Measurements from ENCODE around the gene RASGRF2. TPM values are rescaled to one million over a fixed set of nuclear protein-coding genes. Genes with fewer than 3 reads are reported as not detected.

Gene RASGRF2
- total RNA-seq, 1 experiment from 2014 or later, result not detected

DNA sequence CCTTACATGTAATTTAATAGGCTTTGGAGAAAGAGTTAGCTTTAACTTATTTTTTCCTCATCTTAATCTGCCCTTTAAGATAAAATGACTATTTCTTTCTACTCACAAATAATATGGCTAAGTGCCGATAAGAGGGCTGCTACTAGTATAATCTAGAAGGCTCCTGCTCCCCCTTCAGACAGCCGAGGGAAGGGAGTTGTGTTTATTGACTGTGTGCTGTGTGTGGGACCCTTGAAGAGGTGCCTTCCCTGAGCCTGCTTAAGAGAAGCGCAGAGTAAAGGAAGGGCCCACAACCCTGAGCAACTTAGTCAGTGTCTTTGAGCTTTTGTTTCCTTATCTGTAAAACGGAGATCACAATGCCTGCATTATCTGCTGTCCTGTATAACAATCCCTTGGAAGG lies 244.9 kb downstream of the RASGRF2 start:
- TF ChIP-seq, protein P1, sequence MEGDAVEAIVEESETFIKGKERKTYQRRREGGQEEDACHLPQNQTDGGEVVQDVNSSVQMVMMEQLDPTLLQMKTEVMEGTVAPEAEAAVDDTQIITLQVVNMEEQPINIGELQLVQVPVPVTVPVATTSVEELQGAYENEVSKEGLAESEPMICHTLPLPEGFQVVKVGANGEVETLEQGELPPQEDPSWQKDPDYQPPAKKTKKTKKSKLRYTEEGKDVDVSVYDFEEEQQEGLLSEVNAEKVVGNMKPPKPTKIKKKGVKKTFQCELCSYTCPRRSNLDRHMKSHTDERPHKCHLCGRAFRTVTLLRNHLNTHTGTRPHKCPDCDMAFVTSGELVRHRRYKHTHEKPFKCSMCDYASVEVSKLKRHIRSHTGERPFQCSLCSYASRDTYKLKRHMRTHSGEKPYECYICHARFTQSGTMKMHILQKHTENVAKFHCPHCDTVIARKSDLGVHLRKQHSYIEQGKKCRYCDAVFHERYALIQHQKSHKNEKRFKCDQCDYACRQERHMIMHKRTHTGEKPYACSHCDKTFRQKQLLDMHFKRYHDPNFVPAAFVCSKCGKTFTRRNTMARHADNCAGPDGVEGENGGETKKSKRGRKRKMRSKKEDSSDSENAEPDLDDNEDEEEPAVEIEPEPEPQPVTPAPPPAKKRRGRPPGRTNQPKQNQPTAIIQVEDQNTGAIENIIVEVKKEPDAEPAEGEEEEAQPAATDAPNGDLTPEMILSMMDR (IDR thresholded peaks at IDR 0.05; ENCODE audit: unreplicated experiment), result no peak
- BruUV-seq (replicated peaks), result no TSS peak
- intact Hi-C loops (cut with micrococcal nuclease), result no loop called here
- no peak for DNase-seq (ENCODE audit: unreplicated experiment)
- Mint-ChIP-seq H3K36me3 (ENCODE audit: insufficient read depth, unreplicated experiment) (no peaks in the 10 kb centered on the region), H3K9me3 (ENCODE audit: unreplicated experiment) (no peaks in the 10 kb centered on the region), H3K4me1 (ENCODE audit: insufficient read depth, unreplicated experiment) (no peaks in the 10 kb centered on the region), H3K27ac (ENCODE audit: low read depth, unreplicated experiment) (no peak overlapping the region), H3K4me3 (ENCODE audit: unreplicated experiment) (no peak overlapping the region), H3K27me3 (ENCODE audit: insufficient read depth, unreplicated experiment) (peaks cover 12% of the 10 kb centered on the region)
- POLR2A ChIA-PET, result no interaction called here
- CTCF ChIA-PET, result interaction anchor here (1.7 to 3.8 kb wide), 2 partner anchors 11 to 94 kb away, joined by 7 to 28 read pairs; no protein-coding TSS in a partner anchor

DNA sequence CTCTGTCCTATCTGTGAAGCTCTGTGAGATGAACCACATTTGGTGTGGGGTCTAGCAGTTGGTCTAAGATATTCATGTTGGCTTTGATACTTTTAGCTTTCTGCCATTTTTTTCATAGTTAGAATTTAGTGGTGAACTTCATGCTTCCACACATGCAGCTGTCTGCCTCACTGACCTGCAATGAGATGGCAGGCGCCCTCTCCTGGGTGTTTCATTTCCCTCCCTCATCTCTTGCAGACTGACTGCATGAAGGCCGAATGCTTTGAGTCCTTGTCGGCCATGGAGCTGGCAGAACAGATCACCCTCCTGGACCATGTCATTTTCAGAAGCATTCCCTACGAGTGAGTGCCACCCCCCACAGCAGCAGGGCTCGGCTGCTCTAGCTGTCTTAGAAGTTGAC lies 246.8 kb downstream of the RASGRF2 start:
- no peak overlapping the region for H3K27ac Mint-ChIP-seq (ENCODE audit: low read depth, unreplicated experiment)
- BruUV-seq (replicated peaks), result no TSS peak
- CTCF ChIA-PET, result interaction anchor here (0.8 to 3.8 kb wide), 5 partner anchors 12 to 93 kb away, joined by 3 to 28 read pairs (median 3); no protein-coding TSS in a partner anchor
- POLR2A ChIA-PET, result no interaction called here
- TF ChIP-seq, protein P1 (IDR thresholded peaks at IDR 0.05; ENCODE audit: unreplicated experiment), result peak; percentile 8
- no peaks in the 10 kb centered on the region for H3K4me1 Mint-ChIP-seq (ENCODE audit: insufficient read depth, unreplicated experiment)
- no peak overlapping the region for H3K4me3 Mint-ChIP-seq (ENCODE audit: unreplicated experiment)
- intact Hi-C loops (cut with micrococcal nuclease), result no loop called here
- H3K9me3 Mint-ChIP-seq (ENCODE audit: unreplicated experiment), result no peaks in the 10 kb centered on the region
- peak; percentile 8 for DNase-seq (ENCODE audit: unreplicated experiment)
- no peaks in the 10 kb centered on the region for H3K27me3 Mint-ChIP-seq (ENCODE audit: insufficient read depth, unreplicated experiment)
- no peaks in the 10 kb centered on the region for H3K36me3 Mint-ChIP-seq (ENCODE audit: insufficient read depth, unreplicated experiment)

DNA sequence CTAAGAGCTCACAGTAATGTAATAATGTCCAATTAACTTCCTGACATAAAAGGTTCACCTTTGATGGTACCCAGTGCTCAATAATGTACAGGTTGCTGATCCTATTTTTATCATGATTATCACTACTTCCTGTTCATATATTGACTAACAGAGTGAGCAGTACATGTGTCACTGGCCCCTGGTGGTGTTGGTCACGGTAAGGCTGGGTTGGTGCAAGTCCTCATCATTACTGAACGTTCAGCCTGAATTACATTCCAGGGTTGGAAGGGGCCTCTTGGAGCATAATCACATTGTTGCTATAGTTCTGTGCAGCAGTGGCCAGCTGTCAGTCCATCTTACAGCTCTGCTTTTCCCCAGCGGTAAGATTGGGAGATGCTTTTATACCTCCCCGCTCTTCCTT lies 248.7 kb downstream of the RASGRF2 start:
- ChIA-PET POLR2A (no interaction called here), CTCF (no interaction called here)
- Mint-ChIP-seq H3K27ac (ENCODE audit: low read depth, unreplicated experiment) (no peak overlapping the region), H3K27me3 (ENCODE audit: insufficient read depth, unreplicated experiment) (no peaks in the 10 kb centered on the region), H3K36me3 (ENCODE audit: insufficient read depth, unreplicated experiment) (no peaks in the 10 kb centered on the region), H3K4me3 (ENCODE audit: unreplicated experiment) (no peak overlapping the region), H3K9me3 (ENCODE audit: unreplicated experiment) (no peaks in the 10 kb centered on the region), H3K4me1 (ENCODE audit: insufficient read depth, unreplicated experiment) (no peaks in the 10 kb centered on the region)
- BruUV-seq (replicated peaks), result no TSS peak
- TF ChIP-seq, protein P1 (IDR thresholded peaks at IDR 0.05; ENCODE audit: unreplicated experiment), result no peak
- no peak for DNase-seq (ENCODE audit: unreplicated experiment)
- intact Hi-C loops (cut with micrococcal nuclease), result no loop called here

DNA sequence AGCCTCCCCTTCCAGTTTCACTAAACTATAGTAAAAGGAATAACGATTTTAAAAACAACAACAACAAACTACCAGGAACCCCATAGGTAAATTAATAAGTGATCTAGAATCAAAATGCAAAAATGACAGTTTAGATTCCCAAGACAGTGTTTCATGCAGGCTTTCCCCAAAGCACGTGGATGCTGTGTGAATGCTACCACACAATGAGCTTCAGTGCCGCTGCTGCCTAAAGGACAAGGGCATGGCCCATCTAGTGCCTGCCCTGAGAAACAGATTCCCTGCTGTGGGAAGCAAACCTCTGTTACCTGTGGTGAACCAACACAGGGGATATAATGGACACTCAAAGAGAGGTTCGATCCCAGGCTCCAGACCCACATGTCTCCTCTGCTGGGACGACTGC lies 249.2 kb downstream of the RASGRF2 start:
- Mint-ChIP-seq H3K27me3 (ENCODE audit: insufficient read depth, unreplicated experiment) (no peaks in the 10 kb centered on the region), H3K27ac (ENCODE audit: low read depth, unreplicated experiment) (no peak overlapping the region), H3K4me1 (ENCODE audit: insufficient read depth, unreplicated experiment) (no peaks in the 10 kb centered on the region), H3K4me3 (ENCODE audit: unreplicated experiment) (no peak overlapping the region), H3K9me3 (ENCODE audit: unreplicated experiment) (no peaks in the 10 kb centered on the region), H3K36me3 (ENCODE audit: insufficient read depth, unreplicated experiment) (no peaks in the 10 kb centered on the region)
- ChIA-PET POLR2A (no interaction called here), CTCF (interaction anchor here (1.5 kb wide), 1 partner anchor 14 kb away, joined by 5 read pairs; no protein-coding TSS in a partner anchor)
- TF ChIP-seq, protein P1 (IDR thresholded peaks at IDR 0.05; ENCODE audit: unreplicated experiment), result no peak
- intact Hi-C loops (cut with micrococcal nuclease), result no loop called here
- DNase-seq (ENCODE audit: unreplicated experiment), result no peak
- BruUV-seq (replicated peaks), result no TSS peak
